Epithelial cell of proximal tubule (primary cell): ENCODE results near the gene MMP20. TPM values are rescaled to one million over a fixed set of nuclear protein-coding genes. Genes with fewer than 3 reads are reported as not detected.

Experiments used
- DNase-seq: peaks from one replicate; pipeline ENCODE4 v3.0.0-alpha.2; 2011; ENCODE audit warnings: low read depth
- H3K4me3 ChIP-seq: 2 replicates; pipeline ENCODE4 v1.5.1; 2011; ENCODE audit warnings: low read depth, mild to moderate bottlenecking, low read length
- total RNA-seq: library from RNA; depleted of rRNA; stranded (reverse); fragments of >200 nt; gene quantifications from 2 replicates; pipeline ENCODE4 v1.2.3, GENCODE V29; 2015
- TF ChIP-seq, protein P1 (sequence below): conservative IDR thresholded peaks from 2 replicates; pipeline ENCODE4 v1.5.1; 2012; ENCODE audit warnings: low read depth, mild to moderate bottlenecking, low read length

Gene MMP20
- total RNA-seq, 1 donor from 2014 or later = not detected

DNA sequence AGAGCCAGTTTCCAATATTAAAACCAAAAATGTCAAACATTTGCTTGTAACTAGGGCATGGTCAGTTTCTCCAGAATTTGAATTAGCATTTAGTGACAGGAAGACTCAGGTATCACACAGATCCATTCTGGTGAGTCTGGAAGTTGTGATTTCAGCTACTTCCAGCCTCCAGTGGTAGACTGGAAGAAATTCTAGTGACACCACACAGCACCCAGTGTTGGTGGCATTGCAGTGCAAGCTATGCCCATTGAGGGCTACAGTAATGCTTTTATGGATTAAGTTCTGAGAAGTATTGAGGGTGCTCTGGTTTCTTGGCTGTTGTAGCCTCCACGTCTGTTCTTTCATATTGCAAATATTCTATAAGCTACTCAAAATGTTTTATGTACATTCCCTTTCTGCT, 31.4 kb upstream of the MMP20 start:
- H3K4me3 ChIP-seq = no peak overlapping the region
- DNase-seq = no peak
- TF ChIP-seq, protein P1, sequence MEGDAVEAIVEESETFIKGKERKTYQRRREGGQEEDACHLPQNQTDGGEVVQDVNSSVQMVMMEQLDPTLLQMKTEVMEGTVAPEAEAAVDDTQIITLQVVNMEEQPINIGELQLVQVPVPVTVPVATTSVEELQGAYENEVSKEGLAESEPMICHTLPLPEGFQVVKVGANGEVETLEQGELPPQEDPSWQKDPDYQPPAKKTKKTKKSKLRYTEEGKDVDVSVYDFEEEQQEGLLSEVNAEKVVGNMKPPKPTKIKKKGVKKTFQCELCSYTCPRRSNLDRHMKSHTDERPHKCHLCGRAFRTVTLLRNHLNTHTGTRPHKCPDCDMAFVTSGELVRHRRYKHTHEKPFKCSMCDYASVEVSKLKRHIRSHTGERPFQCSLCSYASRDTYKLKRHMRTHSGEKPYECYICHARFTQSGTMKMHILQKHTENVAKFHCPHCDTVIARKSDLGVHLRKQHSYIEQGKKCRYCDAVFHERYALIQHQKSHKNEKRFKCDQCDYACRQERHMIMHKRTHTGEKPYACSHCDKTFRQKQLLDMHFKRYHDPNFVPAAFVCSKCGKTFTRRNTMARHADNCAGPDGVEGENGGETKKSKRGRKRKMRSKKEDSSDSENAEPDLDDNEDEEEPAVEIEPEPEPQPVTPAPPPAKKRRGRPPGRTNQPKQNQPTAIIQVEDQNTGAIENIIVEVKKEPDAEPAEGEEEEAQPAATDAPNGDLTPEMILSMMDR = no peak

DNA sequence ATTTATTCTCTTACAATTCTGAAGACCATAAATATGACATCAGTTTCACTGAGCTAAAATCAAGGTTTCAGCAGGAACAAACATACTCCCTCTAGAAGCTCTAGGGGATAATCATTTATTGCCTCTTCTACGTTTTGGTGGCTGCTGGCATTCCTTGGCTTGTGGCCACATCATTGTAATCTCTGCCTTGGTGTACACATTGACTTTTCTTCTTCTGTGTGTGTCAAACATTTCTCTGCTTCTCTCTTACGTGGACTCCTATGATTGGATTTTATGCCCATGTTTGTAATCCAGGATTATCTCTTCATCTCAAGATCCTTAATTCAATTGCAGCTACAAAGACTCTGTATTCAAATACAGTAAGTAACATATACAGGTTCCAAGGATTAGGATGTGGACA, 30.4 kb upstream of the MMP20 start:
- TF ChIP-seq, protein P1 = no peak
- DNase-seq = no peak
- H3K4me3 ChIP-seq = no peak overlapping the region

DNA sequence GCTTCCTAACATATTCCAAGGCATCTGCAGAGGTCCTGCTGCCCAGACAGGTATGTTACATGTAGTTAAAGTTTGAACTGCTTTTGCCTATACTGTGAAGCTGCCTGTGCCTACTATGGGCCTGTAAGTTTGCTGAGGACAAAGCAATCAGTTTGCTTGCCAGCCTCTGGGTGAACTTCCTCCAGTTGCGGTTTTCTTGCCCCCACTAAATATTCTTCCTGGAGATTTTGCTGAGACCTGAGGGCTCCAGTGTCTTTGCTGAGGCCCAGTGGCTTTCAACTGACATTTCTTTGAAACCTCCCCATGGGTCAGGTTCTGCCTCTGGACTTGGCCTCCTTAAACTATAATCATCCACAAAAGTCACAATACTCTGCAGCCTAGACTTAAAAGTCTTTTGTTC, 29.6 kb upstream of the MMP20 start:
- TF ChIP-seq, protein P1 = no peak
- no peak overlapping the region for H3K4me3 ChIP-seq
- DNase-seq = no peak

DNA sequence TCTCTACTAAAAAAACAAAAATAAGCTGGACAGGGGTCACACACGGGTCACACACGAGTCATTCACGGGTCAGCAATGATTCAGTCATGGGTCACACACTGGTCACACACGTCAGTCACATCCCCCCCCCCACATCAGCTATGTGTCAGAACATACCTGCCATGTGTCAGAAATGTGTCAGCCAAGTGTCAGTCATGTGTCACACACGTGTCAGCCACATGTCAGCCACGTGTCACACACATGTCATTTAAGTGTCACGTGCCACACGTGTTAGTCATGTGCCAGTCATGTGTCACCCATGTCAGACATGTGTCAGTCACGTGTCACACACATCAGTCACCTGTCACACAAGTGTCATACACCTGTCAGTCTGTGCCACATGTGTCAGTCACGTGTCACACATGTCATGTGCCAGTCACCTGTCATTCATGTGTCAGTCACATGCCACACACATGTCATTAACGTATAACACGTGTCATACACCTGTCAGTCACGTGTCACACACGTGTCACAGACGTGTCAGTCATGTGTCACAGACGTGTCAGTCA, 28.7 kb upstream of the MMP20 start:
- no peak overlapping the region for H3K4me3 ChIP-seq
- TF ChIP-seq, protein P1 = no peak
- DNase-seq = no peak

DNA sequence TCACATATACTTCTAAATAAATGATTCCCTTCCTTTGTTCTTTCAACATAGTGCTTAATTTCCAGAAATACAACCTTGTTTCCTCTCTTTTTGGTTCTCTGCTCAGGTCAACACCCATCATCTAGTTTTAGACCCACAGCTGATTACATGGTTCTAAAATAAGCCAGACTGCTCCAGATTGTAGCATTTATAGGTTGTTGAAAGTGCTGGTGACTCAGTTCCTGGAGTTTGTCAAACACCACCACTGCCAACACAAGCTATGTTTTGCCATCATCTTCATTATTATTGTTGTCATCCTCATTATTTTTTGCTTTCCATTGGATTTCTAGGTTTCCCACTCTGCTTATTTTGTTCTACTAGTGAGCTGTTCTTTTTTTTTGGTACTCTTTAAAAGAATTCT, 22.3 kb upstream of the MMP20 start:
- no peak overlapping the region for H3K4me3 ChIP-seq
- TF ChIP-seq, protein P1 = no peak
- DNase-seq = no peak

DNA sequence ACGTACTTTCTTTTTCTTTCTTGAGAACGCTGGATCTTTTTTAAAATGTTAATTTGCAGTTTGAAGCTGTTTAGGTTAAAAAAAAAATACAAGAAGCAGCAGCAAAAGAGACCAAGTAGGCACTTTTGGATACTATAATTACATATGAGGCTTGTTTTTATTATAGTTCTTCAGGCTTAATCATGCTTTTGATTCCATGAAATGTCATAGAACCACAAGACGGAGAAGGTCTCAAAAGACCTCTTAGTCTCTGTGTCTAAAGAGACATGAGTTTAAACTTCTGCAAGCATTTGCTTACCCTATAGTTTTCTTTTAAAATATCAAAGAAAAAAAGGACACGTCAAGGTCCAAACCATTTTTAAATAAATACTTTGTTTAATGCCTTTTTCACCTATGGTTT, 18.8 kb upstream of the MMP20 start:
- H3K4me3 ChIP-seq = no peak overlapping the region
- no peak for DNase-seq
- TF ChIP-seq, protein P1 = no peak

DNA sequence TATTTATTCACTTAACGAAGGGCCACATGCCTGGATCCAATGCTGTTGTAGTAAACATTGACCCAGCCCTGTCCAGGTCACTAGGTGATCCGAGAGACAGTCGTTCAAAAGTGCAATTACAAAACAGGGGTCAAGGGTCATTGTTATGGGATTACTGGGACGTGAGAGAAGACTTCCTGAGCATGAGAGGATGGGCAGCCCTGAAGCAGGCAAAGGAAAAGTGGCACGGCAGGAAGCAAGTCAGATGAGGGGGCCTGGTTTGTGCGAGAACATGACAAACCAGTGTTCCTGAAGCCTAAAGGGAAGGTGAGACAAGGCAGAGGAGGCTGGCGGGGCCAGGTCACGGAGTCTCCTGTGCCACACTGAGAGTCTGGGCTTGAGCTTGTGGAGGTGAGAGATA, 15.8 kb upstream of the MMP20 start:
- no peak for DNase-seq
- TF ChIP-seq, protein P1 = no peak
- no peak overlapping the region for H3K4me3 ChIP-seq
